IPS-NIHi7 (cell line): Measurements from ENCODE around the gene TSG101.
A peak's percentile ranks its signal among the peaks of the same experiment; 100 is the strongest.

ENCODE experiments used
- DNase-seq: peaks from one replicate; pipeline ENCODE4 v3.0.0; 2012; ENCODE audit warnings: mixed read lengths; ENCODE audit errors: extremely low spot score

TSG101 gene

DNA sequence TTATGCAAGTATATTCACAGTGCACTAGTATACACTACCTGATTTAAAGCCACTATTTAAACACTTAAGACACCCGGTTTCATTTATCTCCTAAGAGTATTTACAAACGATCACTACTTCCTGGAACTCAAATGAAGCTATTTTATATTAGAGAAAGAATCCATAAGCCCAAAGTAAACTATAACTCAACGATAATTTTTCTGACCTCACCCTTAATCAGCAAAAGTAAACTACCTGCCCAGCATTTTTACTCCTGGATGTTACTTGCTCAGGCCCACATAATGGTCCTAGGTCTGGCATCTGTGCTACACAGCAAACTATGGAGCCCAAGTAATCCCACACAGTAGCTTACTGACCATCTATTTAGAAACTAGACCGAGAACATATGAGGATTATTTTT, 33.4 kb downstream of the TSG101 start:
- DNase-seq, result no peak

DNA sequence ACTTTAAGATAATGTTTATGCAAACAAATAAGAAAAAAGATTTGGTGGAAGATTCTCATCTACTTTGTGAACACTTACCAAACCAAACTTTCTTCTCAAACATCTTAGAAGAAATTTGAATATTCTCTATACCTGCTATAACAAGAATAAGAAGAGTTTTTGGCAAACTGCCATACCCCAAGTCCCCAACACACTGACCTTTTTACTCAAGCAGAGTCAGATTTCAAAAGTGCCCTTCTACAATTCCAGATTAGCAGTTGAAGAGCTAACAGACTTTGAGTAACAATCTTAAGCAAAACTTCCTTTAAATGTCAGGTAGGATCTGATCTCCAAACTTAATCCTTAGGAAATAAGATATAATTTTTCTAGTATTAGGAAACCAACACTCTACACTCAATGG, 33.9 kb downstream of the TSG101 start:
- no peak for DNase-seq

DNA sequence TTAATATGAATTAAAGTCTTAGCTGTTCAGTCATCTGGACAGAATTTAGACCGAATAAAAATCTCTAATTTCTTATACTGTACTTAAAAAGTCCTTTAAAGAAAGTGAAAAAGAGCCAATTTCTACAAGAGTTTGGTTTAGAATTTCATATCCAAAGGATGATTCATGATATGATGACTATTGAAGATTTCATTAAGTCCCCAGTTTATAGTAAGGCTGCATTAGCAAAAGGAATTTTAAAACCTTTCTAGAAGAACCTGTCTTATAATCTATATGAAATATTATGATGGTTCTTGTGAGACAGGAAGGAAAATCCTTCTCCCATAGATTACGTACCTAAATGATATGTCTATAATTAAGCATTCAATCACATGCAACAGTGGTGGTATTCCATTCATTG, 34.8 kb downstream of the TSG101 start:
- DNase-seq, result no peak

DNA sequence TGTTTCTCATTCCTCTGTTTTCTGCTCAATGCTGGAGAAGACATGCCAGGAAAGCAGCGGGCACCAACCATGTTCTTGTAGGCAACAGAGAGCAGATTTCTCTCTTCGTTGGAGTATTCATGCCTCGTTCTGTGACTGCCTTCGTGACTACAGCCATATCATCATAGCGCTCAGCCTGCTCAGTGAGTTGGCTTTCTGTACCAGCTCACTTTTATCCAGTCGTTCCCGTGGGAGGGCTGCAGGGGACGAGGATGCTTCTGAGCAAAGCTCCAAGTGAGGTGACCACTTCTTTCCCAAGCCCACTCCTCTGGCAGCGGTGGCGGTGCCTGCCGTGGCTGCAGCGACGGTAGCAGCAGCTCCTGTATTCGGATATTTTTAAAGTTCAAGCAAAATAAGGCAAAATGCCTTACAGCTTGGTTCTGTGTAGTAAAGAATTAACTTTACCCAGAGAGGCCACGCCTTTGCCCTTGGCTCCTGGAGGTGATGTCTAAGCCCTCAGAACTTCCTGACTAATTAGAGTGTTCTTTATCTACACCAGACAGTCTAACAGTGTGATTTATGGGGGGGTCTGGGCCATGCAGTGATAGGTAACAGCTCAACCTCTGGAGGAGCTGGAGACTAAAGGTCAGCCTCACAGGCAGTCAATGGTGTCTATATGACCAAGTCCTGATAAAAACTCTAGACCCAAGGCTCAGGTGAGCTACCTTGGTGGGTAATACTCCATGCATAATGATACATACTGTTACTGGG, 35.8 kb downstream of the TSG101 start:
- DNase-seq, result no peak

DNA sequence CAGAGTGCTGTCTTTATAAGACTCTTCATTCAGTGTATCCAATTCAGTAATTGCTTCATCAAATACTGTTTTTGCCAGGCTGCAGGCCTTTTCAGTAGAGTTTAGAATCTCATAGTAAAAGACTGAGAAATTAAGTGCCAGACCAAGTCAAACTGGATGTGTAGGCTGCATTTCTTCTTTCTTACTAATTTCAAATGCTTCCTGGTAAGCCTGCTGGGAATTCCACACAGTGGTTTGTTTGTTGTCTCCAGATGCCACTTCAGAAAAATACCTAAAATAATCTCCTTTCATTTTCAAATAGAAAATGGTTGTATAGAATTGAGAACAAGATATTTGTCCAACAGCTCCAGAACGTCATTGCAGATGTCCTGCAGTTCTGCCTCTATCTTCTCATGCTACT, 36.4 kb downstream of the TSG101 start:
- no peak for DNase-seq

DNA sequence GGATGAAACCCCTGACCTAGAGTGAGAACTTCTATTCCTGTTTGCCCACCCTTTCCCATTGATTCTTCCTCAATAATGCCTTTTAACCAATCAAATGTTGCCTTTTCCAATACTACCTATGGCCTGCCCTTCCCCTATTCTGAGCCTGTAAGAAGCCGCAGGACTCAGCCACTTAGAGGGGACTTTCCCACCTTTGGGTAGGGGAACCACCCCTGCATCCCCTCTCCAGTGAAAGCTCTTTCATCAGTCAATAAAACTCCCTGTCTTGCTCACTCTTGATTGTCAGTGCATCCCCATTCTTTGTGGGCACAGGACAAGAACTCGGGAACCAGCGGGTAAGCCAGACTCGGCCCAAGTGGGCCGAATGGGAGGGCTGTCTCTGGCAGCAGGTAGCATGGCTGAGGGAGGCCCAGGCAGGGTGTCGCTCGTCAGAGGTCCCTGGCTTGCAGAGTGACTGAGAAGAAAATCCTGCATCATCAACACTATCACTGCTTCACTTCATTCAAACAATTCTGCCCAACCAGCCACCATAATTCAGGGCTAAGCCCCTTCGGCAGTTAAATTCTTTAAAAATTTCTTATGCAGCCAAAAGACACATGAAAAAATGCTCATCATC, 40.7 kb downstream of the TSG101 start:
- no peak for DNase-seq

DNA sequence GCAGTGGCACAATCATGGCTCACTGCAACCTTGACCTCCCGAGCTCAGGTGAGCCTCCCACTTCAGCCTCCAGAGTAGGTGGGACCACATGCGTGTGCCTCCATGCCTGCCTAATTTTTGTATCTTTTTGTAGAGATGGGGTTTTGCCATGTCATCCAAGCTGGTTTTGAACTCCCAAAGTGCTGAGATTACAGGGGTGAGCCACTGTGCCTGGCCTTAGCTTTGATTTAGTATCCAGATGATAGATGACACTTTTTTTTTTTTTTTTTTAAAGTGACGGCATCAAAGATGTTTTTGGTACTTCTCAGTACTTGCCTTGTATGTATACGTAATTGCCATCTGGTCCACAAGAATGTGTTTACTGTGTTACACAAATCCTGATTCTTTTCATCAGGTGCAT, 47.7 kb downstream of the TSG101 start:
- no peak for DNase-seq

DNA sequence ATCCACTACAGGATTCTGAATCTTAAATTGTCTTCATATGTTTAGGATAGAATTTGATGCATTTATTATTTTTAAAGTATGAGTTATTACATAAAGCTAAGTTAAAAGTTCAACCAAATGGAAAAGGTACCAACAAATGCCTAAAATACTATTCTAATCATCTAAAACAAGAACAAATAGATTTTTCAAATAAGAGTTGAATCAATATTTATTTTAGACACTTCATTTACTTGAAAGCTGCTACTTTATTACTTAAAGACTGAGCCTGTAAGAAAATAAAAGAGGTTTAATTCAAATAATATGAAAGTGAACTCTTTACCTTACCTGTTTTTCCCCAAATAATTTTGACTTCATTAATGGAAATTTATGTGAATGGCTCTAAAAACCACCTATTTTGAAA, 54.2 kb downstream of the TSG101 start:
- DNase-seq, result no peak

DNA sequence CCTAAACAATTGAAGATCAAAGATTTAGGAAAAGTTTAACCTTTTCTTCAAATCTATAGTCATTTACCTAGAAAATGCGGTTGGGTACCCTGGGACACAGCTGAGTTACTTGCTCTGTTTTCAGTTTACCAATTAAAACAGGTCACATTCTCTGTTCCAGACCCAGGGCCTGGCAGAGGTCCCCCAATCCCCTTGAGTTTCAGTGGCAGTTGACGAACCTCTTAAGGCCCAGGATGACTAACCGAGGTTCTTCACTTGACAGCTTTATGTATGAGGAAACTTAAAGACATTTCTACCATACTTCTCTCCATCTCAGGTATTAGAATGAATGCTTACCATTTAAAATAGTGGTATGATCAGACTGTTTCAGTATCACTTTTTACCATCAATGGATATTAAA, 54.7 kb downstream of the TSG101 start:
- no peak for DNase-seq

DNA sequence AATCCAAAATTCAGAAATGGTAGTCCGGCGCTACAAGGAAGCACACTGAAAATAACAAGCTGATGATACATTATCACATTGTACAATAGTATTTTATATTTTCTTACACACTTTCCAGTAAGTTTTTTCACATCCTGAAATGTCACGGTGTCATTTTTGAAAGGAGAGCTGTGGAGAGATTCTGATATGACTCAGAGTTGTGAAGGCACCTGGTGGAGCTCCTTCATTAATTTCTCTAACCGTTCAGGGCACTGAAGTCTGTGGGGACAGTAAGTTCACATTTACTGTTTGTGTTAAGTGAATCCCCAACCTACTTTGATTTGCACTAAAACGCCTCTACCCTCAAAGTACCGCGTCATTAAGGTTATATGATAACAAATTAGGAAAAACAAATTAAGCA, 57.8 kb downstream of the TSG101 start:
- DNase-seq, result no peak

DNA sequence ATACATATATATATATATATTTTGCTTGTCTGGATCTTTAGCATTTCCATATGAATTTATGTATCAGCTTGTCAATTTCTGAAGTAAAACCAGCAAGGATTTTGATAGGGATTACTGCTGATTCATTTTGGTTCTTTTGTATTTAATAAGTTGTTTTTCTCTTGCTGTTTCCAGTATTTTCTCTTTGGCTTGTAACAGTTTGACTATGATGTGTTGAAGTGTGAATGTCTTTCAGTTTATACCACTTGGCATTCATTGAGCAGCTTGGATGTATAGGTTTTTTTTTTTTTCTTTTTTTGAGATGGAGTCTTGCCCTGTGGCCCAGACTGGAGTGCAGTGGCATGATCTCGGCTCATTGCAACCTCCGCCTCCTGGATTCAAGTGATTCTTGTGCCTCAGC, 58.7 kb downstream of the TSG101 start:
- DNase-seq, result no peak

DNA sequence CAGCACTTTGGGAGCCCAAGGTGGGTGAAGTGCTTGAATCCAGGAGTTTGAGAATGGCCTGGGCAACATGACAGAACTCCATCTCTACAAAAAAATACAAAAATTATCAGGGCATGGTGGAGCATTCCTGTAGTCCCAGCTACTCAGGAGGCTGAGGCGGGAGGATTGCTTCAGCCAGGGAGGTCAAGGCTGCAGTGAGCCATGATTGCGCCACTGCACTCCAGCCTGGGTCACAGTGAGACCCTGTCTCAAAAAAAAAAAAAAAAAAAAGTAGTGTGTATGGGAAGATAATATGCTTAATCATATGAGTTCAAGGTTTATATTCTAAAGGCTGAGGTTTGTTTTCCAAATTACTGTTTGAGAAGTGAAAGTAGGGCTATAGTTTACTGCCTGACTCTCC, 60.3 kb downstream of the TSG101 start:
- DNase-seq, result no peak

DNA sequence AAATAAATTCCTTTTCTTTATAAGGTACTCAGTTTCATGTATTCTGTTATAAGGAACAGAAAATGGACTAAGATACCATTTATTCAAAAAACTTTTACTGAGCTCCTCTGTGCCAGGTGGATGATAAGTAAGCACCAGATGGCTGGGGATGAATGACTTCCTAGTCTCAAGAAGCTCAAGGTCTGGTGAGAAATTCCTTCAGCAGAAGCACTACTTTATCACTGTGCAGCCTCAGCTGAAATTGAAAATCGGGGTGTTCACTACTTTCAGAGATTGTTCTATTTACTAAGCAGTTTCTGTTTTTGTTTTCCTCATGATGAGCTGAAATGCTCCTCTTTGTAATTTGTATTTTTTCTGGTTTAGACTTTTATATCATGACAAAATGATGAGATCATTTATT, 63.3 kb downstream of the TSG101 start:
- DNase-seq, result no peak

DNA sequence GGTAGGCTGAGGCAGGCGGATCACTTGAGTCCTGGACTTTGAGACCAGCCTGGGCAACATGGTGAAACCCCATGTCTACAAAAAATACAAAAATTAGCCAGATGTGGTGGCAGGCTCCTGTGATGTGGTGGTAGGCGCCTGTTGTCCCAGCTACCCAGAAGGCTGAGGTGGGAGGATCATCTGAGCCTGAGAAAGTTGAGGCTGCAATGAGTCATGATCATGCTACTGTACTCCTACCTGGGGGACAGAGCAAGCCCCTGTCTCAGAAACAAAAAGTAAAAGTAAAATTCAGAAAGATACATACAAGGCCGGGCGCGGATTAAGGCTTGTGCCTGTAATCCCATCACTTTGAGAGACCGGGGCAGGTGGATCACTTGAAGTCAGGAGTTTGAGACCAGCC, 64.8 kb downstream of the TSG101 start:
- no peak for DNase-seq

DNA sequence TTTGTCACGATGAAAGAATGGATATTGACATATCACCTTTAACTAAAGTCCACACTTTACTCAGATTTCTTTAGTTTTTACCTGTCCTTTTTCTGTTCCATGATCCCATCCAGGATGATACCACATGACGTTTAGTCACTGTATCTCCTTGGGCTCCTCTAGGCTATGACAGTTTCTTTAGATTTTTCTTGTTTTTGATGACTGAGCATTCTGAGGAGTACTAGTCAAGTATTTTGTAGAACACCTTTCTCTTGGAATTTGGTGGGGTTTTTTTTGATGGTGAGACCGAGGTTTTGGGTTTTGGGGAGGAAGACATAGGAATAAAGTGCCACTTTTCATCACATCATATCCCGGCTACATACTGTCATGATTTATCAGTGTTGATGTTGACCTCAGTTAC, 67.1 kb downstream of the TSG101 start:
- no peak for DNase-seq

DNA sequence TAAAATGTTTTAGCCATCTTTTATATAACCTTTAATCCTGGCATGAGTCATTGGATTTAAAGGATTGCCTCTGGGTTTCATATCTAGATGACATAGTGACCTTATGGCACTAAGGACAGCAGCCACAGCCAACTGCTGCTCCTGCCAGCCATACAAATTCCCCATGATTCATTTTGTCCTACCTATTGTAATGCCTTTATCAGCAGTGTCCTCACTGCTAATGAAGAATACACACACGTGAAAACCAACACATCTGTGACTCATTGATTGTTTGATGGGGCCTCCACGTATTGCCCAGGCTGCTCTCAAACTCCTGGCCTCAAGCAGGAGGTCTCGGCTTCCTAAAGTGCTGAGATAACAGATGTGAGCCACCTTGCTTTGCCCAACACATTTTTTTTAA, 69.3 kb downstream of the TSG101 start:
- no peak for DNase-seq

DNA sequence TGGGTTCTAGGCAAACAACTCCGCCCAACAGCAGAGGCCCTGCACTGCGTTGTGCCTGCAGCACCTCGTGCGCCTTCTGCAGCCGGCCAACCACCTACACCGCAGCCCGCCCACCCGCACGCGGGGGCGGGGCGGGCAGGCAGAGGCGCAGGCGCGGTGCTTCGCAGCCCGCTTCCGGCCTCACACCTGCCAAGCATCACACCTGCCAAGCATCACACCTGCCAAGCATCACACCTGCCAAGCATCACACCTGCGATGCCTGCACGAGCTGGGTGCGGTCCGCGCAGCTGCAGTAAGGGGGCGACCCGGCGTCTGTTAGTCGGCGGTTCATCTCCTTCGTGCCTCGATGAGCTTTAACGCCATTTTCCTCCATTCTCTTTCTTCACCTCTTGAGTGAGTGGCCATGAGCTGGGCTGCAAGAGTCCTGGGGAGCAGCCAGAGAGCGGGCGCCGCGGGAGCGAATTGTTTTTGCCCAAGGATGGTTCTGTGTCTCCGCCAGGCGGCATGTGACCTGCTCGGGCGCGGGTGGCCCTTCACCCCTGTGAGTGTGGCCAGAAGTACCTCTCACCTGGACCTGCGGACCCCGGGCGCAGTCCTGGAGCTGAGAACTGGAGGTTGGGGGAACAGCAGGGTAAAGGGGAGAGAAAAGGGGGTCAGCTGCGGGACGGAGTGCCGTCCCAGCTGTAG, 70.9 kb downstream of the TSG101 start, which contains the start of gene LDHAL6A:
Gene LDHAL6A, plus strand, starts transcription at position 171 of the 687 bp plus-strand sequence. CDS start 825 bp downstream, outside the sequence.
- peak; percentile 23 for DNase-seq

DNA sequence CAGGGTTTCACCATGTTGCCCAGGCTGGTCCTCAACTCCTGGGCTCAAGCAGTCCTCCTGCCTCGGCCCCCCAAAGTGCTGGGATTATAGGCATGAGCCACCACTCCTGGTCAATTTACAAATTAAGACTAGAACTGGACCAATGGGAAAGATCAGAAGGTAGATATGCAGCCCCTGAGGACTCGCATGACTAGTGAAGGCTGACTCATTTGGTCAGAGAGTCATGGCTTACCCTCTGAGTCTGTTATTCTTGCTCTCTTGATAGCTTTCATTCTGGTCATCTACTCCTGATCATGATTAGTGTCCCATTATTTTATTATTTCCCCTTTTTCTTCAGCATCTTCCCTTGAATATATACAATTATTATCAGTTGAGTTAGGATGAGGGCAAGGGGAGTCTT, 73.8 kb downstream of the TSG101 start:
- DNase-seq, result no peak

DNA sequence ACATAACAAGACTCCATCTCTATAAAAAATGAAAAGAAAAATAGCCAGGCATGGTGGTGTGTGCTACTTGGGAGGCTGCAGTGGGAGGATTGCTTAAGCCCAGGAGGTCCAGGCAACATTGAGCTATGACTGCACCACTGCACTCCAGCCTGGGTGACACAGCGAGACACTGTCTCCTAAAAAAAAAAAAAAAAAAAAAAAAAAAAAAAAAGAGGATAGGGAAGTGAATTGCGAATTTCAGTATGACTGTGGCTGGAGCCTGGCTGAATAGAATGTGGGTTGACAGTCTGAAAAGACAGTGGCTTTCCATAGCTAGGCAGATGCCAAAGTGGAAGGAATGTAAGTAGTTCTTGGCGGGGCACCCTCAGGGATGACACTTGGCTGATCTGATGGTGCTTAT, 77.5 kb downstream of the TSG101 start:
- no peak for DNase-seq

DNA sequence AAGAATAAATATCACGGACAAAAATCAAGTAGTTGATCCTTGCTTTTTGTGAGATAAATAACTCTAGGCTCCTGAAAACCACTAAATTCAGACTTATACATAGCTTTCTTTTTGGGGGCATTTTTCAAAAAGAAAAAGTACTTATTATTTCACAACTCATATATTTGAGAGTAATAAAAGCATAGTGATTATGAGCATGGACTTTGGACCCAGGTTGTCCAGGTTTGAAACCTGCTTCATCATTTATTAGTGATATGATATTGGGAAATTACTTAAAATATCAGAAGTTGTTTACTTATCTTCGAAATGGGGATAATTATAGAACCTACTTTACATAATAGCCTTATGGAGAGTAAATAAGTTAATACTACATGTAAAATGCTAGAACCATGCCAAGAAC, 88.1 kb downstream of the TSG101 start:
- DNase-seq, result no peak
